Right lobe of liver (tissue), 4 donors: Measurements from ENCODE around the gene TLR10.

Experiments used
- POLR2A ChIP-seq: fragments of 450-650 bp; IDR thresholded peaks from one replicate; pipeline ENCODE4 v1.6.1; 2017; ENCODE audit warnings: antibody characterized with exemption, mild to moderate bottlenecking
- TF ChIP-seq, protein P1 (sequence below), 4 donors: fragments of 200-600 bp in 3 of 4; fragments of 450-650 bp in 1 of 4; IDR thresholded peaks; one replicate each; pipeline versions ENCODE4 v1.5.1 to v1.8.0; 2016 to 2022; ENCODE audit warnings: antibody characterized with exemption in 4 of 4, mild to moderate bottlenecking in 2 of 4
- donor health status: DM: no; HTN: no; CAD: no.
- donor health status: DM: no; HTN: no; CAD: no.
- donor health status: DM: no; HTN: yes; CAD: no.

DNA sequence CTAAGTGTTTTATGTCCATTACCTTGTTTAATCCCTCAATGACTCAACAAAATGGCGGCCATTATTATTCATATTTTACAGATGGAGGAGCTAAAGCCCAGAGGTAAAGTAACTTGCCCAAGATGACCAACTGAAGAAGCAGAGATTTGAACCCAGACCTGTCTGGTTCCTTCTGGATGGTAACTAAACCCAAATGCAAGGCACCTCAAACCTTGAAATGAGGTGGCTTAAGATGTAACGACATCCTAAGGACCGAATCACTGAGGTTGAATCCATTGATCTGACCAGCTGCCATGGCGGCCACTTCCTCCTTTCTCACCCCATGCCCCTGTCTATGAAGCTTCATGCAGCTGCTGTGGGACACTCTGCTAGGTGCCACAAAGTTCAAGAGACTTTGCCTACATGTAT lies 932 bp downstream of the TLR10 start:
- no peak for TF ChIP-seq POLR2A
- TF ChIP-seq, protein P1, sequence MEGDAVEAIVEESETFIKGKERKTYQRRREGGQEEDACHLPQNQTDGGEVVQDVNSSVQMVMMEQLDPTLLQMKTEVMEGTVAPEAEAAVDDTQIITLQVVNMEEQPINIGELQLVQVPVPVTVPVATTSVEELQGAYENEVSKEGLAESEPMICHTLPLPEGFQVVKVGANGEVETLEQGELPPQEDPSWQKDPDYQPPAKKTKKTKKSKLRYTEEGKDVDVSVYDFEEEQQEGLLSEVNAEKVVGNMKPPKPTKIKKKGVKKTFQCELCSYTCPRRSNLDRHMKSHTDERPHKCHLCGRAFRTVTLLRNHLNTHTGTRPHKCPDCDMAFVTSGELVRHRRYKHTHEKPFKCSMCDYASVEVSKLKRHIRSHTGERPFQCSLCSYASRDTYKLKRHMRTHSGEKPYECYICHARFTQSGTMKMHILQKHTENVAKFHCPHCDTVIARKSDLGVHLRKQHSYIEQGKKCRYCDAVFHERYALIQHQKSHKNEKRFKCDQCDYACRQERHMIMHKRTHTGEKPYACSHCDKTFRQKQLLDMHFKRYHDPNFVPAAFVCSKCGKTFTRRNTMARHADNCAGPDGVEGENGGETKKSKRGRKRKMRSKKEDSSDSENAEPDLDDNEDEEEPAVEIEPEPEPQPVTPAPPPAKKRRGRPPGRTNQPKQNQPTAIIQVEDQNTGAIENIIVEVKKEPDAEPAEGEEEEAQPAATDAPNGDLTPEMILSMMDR (IDR thresholded peaks at IDR 0.05), result no peak
